SH-SY5Y (cell line): ENCODE data around the gene MOCS1.

Source experiments
- GATA2 ChIP-seq: IDR thresholded peaks from 2 replicates; pipeline ENCODE4 v1.6.1; 2011; ENCODE audit warnings: mild to moderate bottlenecking, low read depth, low read length
- GATA3 ChIP-seq: IDR thresholded peaks from 2 replicates; pipeline ENCODE4 v1.6.1; 2011; ENCODE audit warnings: low read depth, mild to moderate bottlenecking, low read length, moderate library complexity

The MOCS1 gene

GRCh38 chr6:39923394-39923793 lies 10.9 kb downstream of the MOCS1 start:
- no peak for TF ChIP-seq GATA3
- TF ChIP-seq GATA2 = no peak

GRCh38 chr6:39922821-39923220 lies 11.4 kb downstream of the MOCS1 start:
- TF ChIP-seq GATA2 = no peak
- TF ChIP-seq GATA3 = no peak

- TF ChIP-seq GATA2 = no peak
- no peak for TF ChIP-seq GATA3
These were observed 14.1 kb downstream of the MOCS1 start for GRCh38 chr6:39920157-39920556.

GRCh38 chr6:39918831-39919230 lies 15.4 kb downstream of the MOCS1 start:
- TF ChIP-seq GATA3 (no peak), GATA2 (no peak)

GRCh38 chr6:39917981-39918380 lies 16.3 kb downstream of the MOCS1 start:
- TF ChIP-seq GATA2 (no peak), GATA3 (no peak)

GRCh38 chr6:39917329-39917728 lies 16.9 kb downstream of the MOCS1 start:
- TF ChIP-seq GATA2 (no peak), GATA3 (no peak)

GRCh38 chr6:39915866-39916265 lies 18.4 kb downstream of the MOCS1 start:
- TF ChIP-seq GATA2 (no peak), GATA3 (no peak)

GRCh38 chr6:39914239-39914638 lies 20.0 kb downstream of the MOCS1 start:
- TF ChIP-seq GATA2 (no peak), GATA3 (no peak)

GRCh38 chr6:39913391-39913916 lies 20.8 kb downstream of the MOCS1 start:
- TF ChIP-seq GATA2 (no peak), GATA3 (no peak)

- TF ChIP-seq GATA3 (no peak), GATA2 (no peak)
These were observed 21.8 kb downstream of the MOCS1 start for GRCh38 chr6:39912446-39912845.

- TF ChIP-seq GATA3 (no peak), GATA2 (no peak)
These were observed 22.6 kb downstream of the MOCS1 start for GRCh38 chr6:39911513-39912125.

- TF ChIP-seq GATA2 (no peak), GATA3 (no peak)
These were observed 23.5 kb downstream of the MOCS1 start for GRCh38 chr6:39910744-39911143.

- TF ChIP-seq GATA2 (no peak), GATA3 (no peak)
These were observed 24.1 kb downstream of the MOCS1 start for GRCh38 chr6:39910164-39910563.

- TF ChIP-seq GATA2 (no peak), GATA3 (no peak)
These were observed 24.6 kb downstream of the MOCS1 start for GRCh38 chr6:39909701-39910100.

- TF ChIP-seq GATA3 (no peak), GATA2 (no peak)
These were observed 25.3 kb downstream of the MOCS1 start for GRCh38 chr6:39908838-39909583.
